Subcutaneous adipose tissue (tissue), 4 donors: ENCODE data around the gene CKM. TPM values are rescaled to one million over a fixed set of nuclear protein-coding genes. Genes with fewer than 3 reads are reported as not detected.

Experiments used
- total RNA-seq, 4 donors: library from RNA; depleted of rRNA; stranded (reverse); fragments of >200 nt; gene quantifications; one replicate each; pipeline ENCODE4 v1.1.0, GENCODE V29; 2016
- TF ChIP-seq, protein P1 (sequence below): fragments of 450-650 bp; IDR thresholded peaks from one replicate; pipeline ENCODE4 v1.5.1; 2016; ENCODE audit warnings: low read depth, mild to moderate bottlenecking, control low read depth, antibody characterized with exemption, moderate library complexity

The CKM gene
- total RNA-seq, 4 donors from 2014 or later: not detected

DNA sequence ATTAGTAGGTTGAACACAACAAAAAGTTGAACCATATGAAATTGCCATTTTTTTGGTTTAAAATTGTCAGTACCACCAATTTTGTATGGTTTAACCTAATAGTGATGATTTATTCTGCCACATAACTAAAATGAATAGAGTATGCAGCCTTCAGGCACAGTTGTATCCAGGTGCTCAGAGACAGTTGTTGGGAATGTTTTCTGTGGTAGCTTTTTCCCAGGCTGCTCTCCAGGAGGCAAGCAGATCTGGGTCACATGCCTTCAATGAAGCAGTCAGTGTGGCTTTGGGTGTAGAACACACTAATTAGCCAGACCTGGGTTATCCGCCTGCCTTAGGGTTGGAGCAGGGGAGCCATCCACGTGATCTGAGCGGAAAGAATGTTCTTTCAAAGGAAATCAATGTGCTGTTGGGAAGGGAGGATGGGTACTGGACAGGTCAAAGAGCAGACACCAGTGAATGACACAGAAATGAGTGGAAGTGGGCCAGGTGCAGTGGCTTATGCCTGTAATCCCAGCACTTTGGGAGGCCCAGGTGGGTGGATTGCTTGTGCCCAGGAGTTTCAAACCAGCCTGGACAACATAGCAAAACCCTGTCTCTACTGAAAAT, 43.0 kb downstream of the CKM start:
- TF ChIP-seq, protein P1, sequence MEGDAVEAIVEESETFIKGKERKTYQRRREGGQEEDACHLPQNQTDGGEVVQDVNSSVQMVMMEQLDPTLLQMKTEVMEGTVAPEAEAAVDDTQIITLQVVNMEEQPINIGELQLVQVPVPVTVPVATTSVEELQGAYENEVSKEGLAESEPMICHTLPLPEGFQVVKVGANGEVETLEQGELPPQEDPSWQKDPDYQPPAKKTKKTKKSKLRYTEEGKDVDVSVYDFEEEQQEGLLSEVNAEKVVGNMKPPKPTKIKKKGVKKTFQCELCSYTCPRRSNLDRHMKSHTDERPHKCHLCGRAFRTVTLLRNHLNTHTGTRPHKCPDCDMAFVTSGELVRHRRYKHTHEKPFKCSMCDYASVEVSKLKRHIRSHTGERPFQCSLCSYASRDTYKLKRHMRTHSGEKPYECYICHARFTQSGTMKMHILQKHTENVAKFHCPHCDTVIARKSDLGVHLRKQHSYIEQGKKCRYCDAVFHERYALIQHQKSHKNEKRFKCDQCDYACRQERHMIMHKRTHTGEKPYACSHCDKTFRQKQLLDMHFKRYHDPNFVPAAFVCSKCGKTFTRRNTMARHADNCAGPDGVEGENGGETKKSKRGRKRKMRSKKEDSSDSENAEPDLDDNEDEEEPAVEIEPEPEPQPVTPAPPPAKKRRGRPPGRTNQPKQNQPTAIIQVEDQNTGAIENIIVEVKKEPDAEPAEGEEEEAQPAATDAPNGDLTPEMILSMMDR: no peak

DNA sequence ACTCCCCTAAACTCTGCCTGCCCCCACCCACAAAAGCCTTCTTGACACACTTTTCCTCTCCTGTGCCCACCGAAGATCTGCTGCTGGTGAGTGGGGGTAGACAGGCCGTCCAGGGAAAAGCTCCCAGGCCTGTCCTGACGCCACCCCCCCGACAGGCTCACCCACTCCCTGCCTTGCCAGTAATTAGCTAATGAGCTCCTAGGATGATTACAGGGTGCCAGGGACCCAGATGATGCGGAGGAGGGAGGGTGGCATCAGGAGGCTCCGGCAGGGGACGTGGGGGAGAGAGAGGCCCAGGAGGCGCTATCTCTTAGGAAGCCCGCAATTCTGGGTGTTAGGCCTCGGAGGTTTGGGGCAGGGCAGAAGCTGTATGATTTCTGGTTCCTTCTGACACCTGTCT, 44.6 kb downstream of the CKM start:
- TF ChIP-seq, protein P1: no peak

DNA sequence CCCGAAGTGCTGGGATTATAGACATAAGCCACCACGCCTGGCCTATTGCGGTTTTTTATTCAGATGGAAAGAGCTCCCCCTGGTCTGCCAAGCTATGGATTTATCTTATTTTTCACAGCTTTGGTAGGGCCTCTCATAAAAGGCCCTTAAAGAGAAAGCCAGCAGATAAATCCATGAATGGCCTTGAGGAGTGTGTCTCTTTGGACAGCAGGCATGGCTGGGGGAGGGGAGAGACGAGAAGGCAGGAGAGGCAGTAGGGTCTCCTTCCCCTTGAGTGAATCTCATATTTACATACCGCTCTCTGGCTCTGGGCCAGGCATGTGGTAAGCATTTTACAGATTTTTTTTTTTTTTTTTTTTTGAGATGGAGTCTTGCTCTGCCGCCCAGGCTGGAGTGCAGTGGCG, 46.4 kb downstream of the CKM start:
- TF ChIP-seq, protein P1: no peak

DNA sequence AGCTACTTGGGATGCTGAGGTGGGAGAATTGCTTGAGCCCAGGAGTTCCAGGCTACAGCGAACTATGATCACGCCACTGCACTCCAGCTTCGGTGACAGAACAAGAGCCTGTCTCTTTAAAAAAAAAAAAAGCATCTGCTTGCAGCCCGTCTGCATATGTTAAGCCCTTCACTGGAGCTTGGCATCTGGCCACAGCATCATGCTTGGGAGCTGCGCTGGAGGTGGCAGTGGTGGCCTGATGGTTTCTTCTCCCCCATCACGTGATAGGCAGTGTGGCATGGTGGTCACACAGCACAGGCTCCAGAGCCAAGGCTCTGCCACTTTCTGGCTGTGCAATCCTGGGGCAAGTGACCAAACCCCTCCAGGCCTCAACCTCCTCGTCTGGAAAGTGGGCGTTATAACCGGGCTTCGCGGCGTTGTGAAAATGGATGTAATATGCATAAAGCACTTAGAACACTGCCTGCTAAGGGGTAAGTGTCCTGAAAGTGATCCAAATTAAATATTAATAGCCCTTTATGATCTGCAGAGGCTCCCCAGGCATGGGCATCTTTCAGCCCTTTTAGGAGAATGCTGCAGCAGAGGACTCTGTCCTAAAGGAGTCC, 47.2 kb downstream of the CKM start:
- TF ChIP-seq, protein P1: no peak

DNA sequence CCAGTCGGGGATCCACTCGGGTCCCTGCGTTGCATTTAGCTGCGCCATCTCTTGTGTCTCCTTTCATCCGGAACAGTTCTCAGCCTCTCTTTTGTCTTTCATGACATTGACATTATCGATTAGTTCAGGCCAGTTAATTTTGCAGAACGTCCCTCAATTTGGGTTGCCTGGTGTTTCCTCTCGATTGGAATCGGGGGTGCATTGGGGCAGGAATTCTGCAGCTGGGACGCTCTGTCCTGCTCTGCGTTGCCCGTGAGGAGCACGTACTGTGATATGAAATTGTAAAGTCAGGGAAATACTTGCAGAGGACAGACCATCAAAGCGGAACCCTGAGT, 49.2 kb downstream of the CKM start:
- TF ChIP-seq, protein P1: no peak

DNA sequence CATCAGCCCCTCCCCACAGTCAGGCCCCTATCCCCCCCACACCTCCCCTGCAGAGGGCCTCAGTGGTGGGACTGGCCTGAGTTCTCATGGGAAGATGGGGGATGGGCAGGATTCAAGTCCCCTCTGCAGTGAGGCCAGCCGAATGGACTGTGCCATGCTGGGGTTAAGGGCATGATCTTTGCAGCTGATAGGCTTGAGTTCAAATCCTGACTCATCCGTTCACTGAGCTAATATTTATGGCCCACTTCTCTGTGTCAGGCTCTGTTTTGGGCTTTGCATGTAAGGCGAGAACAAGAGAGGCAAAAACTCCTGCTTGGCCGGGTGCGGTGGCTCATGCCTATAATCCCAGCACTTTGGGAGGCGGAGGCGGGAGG, 51.0 kb downstream of the CKM start:
- TF ChIP-seq, protein P1: no peak

DNA sequence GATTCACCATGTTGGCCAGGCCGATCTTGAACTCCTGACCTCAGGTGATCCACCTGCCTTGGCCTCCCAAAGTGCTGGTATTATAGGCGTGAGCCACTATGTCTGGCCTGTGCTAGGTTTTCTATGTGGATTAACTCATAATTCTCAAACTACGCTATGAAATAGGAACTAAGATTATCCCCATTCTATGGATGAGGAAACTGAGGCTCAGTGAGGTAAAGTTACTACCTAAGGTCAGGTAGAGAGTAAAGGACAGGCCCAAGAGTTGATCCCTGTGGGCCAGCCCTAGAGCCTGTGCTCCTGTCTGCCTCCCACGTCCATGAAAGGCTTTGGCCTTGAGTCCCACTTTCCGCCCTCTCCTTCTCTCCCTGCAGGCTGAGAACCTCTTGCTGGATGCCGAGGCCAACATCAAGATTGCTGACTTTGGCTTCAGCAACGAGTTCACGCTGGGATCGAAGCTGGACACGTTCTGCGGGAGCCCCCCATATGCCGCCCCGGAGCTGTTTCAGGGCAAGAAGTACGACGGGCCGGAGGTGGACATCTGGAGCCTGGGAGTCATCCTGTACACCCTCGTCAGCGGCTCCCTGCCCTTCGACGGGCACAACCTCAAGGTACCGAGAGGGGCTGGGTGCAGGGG, 51.5 kb downstream of the CKM start:
- TF ChIP-seq, protein P1: no peak
